Measurements from ENCODE around the gene GRAMD2B.
A peak's percentile ranks its signal among the peaks of the same experiment; 100 is the strongest.

Gene GRAMD2B

DNA sequence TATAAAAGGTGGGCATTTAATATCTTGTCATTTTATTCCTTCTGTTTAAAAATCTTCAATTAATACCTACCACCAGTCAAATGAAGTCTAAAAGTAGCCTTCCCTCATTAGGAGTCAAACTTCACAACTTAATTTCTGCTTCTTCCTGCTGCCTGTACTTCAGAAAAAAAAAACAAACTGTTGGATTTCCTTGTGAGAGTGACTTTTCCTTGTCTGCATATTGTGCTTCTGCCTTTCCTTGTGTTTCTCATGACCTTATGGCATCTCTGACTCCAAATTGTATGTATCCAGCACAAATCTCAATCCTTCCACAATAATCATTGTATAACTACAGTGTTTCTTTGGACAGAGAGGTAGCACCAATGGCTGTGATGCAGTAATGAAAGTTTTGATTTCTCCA lies 32.1 kb downstream of the GRAMD2B start:
- TF ChIP-seq, protein P1, sequence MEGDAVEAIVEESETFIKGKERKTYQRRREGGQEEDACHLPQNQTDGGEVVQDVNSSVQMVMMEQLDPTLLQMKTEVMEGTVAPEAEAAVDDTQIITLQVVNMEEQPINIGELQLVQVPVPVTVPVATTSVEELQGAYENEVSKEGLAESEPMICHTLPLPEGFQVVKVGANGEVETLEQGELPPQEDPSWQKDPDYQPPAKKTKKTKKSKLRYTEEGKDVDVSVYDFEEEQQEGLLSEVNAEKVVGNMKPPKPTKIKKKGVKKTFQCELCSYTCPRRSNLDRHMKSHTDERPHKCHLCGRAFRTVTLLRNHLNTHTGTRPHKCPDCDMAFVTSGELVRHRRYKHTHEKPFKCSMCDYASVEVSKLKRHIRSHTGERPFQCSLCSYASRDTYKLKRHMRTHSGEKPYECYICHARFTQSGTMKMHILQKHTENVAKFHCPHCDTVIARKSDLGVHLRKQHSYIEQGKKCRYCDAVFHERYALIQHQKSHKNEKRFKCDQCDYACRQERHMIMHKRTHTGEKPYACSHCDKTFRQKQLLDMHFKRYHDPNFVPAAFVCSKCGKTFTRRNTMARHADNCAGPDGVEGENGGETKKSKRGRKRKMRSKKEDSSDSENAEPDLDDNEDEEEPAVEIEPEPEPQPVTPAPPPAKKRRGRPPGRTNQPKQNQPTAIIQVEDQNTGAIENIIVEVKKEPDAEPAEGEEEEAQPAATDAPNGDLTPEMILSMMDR (IDR thresholded peaks at IDR 0.05; ENCODE audit: insufficient read depth, low read depth, low read length, missing control alignments): no peak
- DNase-seq (ENCODE audit: low read depth): no peak
- H3K4me3 ChIP-seq (ENCODE audit: low read length): no peak overlapping the region

DNA sequence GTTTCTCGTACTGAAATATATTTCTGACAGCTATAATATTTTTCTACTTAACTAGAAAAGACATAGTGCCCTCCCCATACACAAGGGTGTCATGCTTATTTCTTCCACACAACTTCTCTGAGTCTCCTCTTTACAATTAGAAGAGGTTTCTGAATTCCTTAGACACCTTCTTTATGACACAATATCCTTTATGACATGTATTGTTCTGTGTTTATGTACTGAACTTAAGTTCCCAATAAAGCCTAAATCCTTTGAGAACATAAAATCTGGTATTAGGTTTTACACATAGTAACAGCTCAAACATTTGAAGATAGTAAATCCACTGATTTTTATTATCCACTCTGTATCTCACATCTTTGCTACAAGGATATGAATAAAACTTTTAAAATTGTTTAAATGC lies 32.5 kb downstream of the GRAMD2B start:
- H3K4me3 ChIP-seq (ENCODE audit: low read length): no peak overlapping the region
- DNase-seq (ENCODE audit: low read depth): no peak
- TF ChIP-seq, protein P1 (IDR thresholded peaks at IDR 0.05; ENCODE audit: insufficient read depth, low read depth, low read length, missing control alignments): no peak

DNA sequence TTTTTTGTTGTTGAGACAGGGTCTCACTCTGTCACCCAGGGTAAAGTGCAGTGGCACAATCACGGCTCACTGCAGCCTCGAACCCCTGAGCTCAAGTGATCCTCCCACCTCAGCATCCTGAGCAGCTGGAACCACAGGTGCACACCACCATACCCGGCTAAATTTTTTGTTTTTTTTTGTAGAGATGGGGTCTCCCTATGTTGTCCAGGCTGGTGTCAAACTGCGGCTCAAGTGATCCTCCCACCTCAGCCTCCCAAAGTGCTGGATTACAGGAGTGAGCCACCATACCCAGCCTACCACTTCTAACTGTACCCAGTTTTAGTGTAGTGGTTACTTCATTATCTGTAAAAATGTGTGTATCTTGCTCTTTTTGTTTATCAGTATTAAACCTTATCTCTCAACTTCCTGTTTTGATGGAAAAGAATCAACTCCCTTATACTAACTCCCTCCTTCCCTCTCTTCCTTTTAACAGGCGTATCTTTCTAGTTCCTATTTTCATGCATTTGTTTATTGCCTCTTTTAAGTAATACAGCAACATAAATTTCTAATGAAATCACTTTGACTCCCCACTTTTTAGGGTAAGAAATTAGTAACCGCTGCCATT lies 33.1 kb downstream of the GRAMD2B start:
- no peak for DNase-seq (ENCODE audit: low read depth)
- TF ChIP-seq, protein P1 (IDR thresholded peaks at IDR 0.05; ENCODE audit: insufficient read depth, low read depth, low read length, missing control alignments): no peak
- no peak overlapping the region for H3K4me3 ChIP-seq (ENCODE audit: low read length)

DNA sequence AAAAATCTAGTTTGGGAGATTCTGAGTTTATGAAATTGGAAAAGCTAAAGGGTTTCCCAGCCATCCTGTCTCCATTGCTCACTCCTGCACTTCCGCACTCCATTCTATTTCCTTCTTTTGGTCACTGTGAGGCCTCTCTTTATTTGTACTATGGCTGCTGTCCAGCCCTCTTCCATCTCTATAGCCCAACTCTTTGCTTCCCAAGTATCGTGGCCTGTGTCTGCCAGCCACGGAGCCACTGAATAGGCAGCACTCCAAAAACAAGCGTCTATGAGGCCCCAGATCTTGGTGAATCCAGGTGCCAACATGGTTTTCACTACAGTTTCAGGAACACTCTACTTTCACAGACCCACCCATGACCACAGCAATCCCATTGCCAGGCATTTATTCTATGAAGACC lies 37.2 kb downstream of the GRAMD2B start:
- TF ChIP-seq, protein P1 (IDR thresholded peaks at IDR 0.05; ENCODE audit: insufficient read depth, low read depth, low read length, missing control alignments): no peak
- no peak for DNase-seq (ENCODE audit: low read depth)
- no peak overlapping the region for H3K4me3 ChIP-seq (ENCODE audit: low read length)

DNA sequence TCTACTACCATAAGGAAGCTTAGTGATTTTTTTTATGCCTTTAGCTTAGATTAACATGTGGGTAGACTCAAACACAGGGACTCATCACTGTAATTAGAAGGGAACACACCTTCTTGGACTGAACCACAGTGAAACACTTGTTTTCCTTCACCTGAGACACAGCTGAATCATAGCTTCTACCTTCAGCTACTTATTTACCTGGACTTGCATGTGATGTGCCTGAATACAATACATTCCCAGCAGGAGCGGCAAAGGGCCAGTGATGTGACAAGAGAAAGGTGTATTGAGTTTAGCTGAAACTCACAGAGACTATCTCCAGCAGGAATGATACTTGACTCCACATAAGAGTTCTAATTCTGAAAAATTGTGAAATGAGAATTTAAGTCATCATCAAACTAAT lies 37.8 kb downstream of the GRAMD2B start:
- TF ChIP-seq, protein P1 (IDR thresholded peaks at IDR 0.05; ENCODE audit: insufficient read depth, low read depth, low read length, missing control alignments): no peak
- DNase-seq (ENCODE audit: low read depth): peak; percentile 85

DNA sequence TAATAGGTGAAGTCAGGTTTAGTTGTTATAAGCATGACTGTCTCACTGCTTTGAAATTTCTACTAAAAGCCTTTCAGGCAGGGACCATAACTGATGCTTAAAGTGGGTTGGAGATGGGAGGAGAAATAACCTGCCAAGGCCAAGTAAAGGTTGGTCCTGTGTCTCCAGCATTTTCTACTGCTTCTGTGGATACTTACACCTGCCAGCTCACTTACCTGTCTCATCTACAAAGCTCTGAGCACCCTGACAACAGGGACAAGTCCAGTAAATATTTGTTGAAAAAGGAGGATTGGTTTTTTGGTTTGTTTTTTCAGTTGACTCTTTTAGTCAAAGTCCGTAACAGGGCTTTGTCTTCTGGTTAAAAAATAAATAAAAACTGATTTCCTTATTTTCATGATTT lies 38.6 kb downstream of the GRAMD2B start:
- TF ChIP-seq, protein P1 (IDR thresholded peaks at IDR 0.05; ENCODE audit: insufficient read depth, low read depth, low read length, missing control alignments): no peak
- no peak for DNase-seq (ENCODE audit: low read depth)
- no peak overlapping the region for H3K4me3 ChIP-seq (ENCODE audit: low read length)

More for the DNA sequence above, 37.8 kb downstream of the GRAMD2B start:
- no peak overlapping the region for H3K4me3 ChIP-seq (ENCODE audit: low read length)
